ENCODE data around the gene HEY2.

HEY2 gene

GRCh38 chr6:125743604-125744003 lies 5.8 kb upstream of the HEY2 start:
- no peak for DNase-seq (ENCODE audit: low spot score)

- no peak for DNase-seq (ENCODE audit: low spot score)
These were observed 4.0 kb upstream of the HEY2 start for GRCh38 chr6:125745281-125746018.

- DNase-seq (ENCODE audit: low spot score), result no peak
These were observed 3.4 kb upstream of the HEY2 start for GRCh38 chr6:125746019-125746414.

GRCh38 chr6:125746731-125747588 lies 2.5 kb upstream of the HEY2 start:
- DNase-seq (ENCODE audit: low spot score), result peak; percentile 3

GRCh38 chr6:125747589-125748405 lies 1.6 kb upstream of the HEY2 start:
- peak; percentile 31 for DNase-seq (ENCODE audit: low spot score)

- peak; percentile 15 for DNase-seq (ENCODE audit: low spot score)
These were observed 843 bp upstream of the HEY2 start for GRCh38 chr6:125748406-125749172.

- DNase-seq (ENCODE audit: low spot score), result no peak
These were observed 646 bp downstream of the HEY2 start for GRCh38 chr6:125749865-125750691.

- no peak for DNase-seq (ENCODE audit: low spot score)
These were observed 1.4 kb downstream of the HEY2 start for GRCh38 chr6:125750692-125751333.

GRCh38 chr6:125751334-125751916 lies 2.0 kb downstream of the HEY2 start:
- no peak for DNase-seq (ENCODE audit: low spot score)

GRCh38 chr6:125752773-125753172 lies 3.3 kb downstream of the HEY2 start:
- no peak for DNase-seq (ENCODE audit: low spot score)

- peak; percentile 4 for DNase-seq (ENCODE audit: low spot score)
These were observed 3.9 kb downstream of the HEY2 start for GRCh38 chr6:125753218-125753936.

GRCh38 chr6:125753937-125754259 lies 4.5 kb downstream of the HEY2 start:
- DNase-seq (ENCODE audit: low spot score), result no peak

GRCh38 chr6:125754566-125754965 lies 5.1 kb downstream of the HEY2 start:
- no peak for DNase-seq (ENCODE audit: low spot score)

GRCh38 chr6:125759184-125759902 lies 9.9 kb downstream of the HEY2 start:
- DNase-seq (ENCODE audit: low spot score), result no peak

- DNase-seq (ENCODE audit: low spot score), result no peak
These were observed 10.6 kb downstream of the HEY2 start for GRCh38 chr6:125759959-125760457.

- no peak for DNase-seq (ENCODE audit: low spot score)
These were observed 14.8 kb downstream of the HEY2 start for GRCh38 chr6:125764121-125764671.

GRCh38 chr6:125765944-125766343 lies 16.5 kb downstream of the HEY2 start:
- no peak for DNase-seq (ENCODE audit: low spot score)

- DNase-seq (ENCODE audit: low spot score), result no peak
These were observed 17.2 kb downstream of the HEY2 start for GRCh38 chr6:125766641-125767040.

Measured in GM03348 (cell line).